OCI-LY1 (cell line): ENCODE measurements around the gene PDGFRA.

ENCODE experiments used
- H2AFZ ChIP-seq: fragments of 200-600 bp; sonication (generic), shearing (Covaris generic); 2 replicates; pipeline ENCODE4 v1.6.0; 2014; ENCODE audit warnings: antibody characterized with exemption, mild to moderate bottlenecking, low read length
- H3F3A ChIP-seq: fragments of 200-600 bp; sonication (generic), shearing (Covaris generic); 2 replicates; pipeline ENCODE4 v1.6.0; 2014; ENCODE audit warnings: mild to moderate bottlenecking, antibody characterized with exemption, low read length, moderate library complexity; ENCODE audit not compliant: insufficient read depth
- H3K27ac ChIP-seq: fragments of 200-600 bp; sonication (generic); 2 replicates; pipeline ENCODE4 v1.5.1; 2014; ENCODE audit warnings: low read length, mixed run types, mild to moderate bottlenecking, low read depth; ENCODE audit not compliant: poor library complexity, severe bottlenecking
- H3K27me3 ChIP-seq: fragments of 200-600 bp; sonication (generic); 2 replicates; pipeline ENCODE4 v1.6.0; 2014; ENCODE audit warnings: antibody characterized with exemption, mild to moderate bottlenecking, low read length, moderate library complexity; ENCODE audit not compliant: insufficient read depth
- H3K36me3 ChIP-seq: fragments of 200-600 bp; sonication (generic); 2 replicates; pipeline ENCODE4 v1.6.1; 2014; ENCODE audit warnings: mild to moderate bottlenecking, antibody characterized with exemption, low read length, moderate library complexity, mixed read lengths; ENCODE audit not compliant: insufficient read depth
- H3K4me1 ChIP-seq: fragments of 200-600 bp; sonication (generic); 2 replicates; pipeline ENCODE4 v1.5.1; 2014; ENCODE audit warnings: mild to moderate bottlenecking, low read length, moderate library complexity; ENCODE audit not compliant: insufficient read depth, severe bottlenecking
- H3K4me2 ChIP-seq: fragments of 200-600 bp; sonication (generic), shearing (Covaris generic); 2 replicates; pipeline ENCODE4 v1.6.1; 2014; ENCODE audit warnings: low read length
- H3K4me3 ChIP-seq: fragments of 200-600 bp; sonication (generic); 2 replicates; pipeline ENCODE4 v1.5.1; 2014; ENCODE audit warnings: low read length, low read depth, mild to moderate bottlenecking, mixed read lengths; ENCODE audit not compliant: poor library complexity, severe bottlenecking
- H3K79me2 ChIP-seq: fragments of 200-600 bp; shearing (Covaris generic); 2 replicates; pipeline ENCODE4 v1.6.1; 2016; ENCODE audit warnings: mixed run types, low read length, mixed read lengths; ENCODE audit not compliant: insufficient read depth
- H3K9ac ChIP-seq: fragments of 200-600 bp; sonication (generic), shearing (Covaris generic); 2 replicates; pipeline ENCODE4 v1.6.1; 2014; ENCODE audit warnings: mild to moderate bottlenecking, low read length, mixed read lengths
- H3K9me2 ChIP-seq: fragments of 200-600 bp; sonication (generic), shearing (Covaris generic); 2 replicates; pipeline ENCODE4 v1.6.1; 2014; ENCODE audit warnings: low read depth, mild to moderate bottlenecking, low read length, mixed read lengths
- H3K9me3 ChIP-seq: fragments of 200-600 bp; shearing (Covaris generic); 2 replicates; pipeline ENCODE4 v1.6.1; 2014; ENCODE audit warnings: low read length, mixed read lengths
- H4K20me1 ChIP-seq: fragments of 200-600 bp; sonication (generic), shearing (Covaris generic); 2 replicates; pipeline ENCODE4 v1.6.0; 2016; ENCODE audit warnings: mild to moderate bottlenecking, low read length; ENCODE audit not compliant: insufficient read depth
- CTCF ChIP-seq: fragments of 200-600 bp; sonication (generic), shearing (Covaris generic); IDR thresholded peaks from 2 replicates; pipeline ENCODE4 v1.5.1; 2017; ENCODE audit warnings: mild to moderate bottlenecking, antibody characterized with exemption, low read length, moderate library complexity, mixed read lengths
- EZH2 ChIP-seq: fragments of 200-600 bp; sonication (generic), shearing (Covaris generic); IDR thresholded peaks from 2 replicates; pipeline ENCODE4 v1.8.0; 2017; ENCODE audit warnings: borderline replicate concordance, mixed run types, mild to moderate bottlenecking, antibody characterized with exemption, low read length, moderate library complexity, mixed read lengths

The PDGFRA gene

GRCh38 chr4:54289316-54289715 lies 60.2 kb downstream of the PDGFRA start:
- Histone ChIP-seq H3K27me3 (no peaks in the 10 kb centered on the region; the same call in 1 of the 2 replicates), H3K4me1 (no peaks in the 10 kb centered on the region), H3K79me2 (no peaks in the 10 kb centered on the region), H3K9ac (no peak overlapping the region), H3F3A (no peaks in the 10 kb centered on the region), H3K4me2 (no peak overlapping the region), H3K4me3 (no peak overlapping the region), H3K9me3 (no peaks in the 10 kb centered on the region), H2AFZ (no peak overlapping the region), H3K27ac (no peak overlapping the region), H3K9me2 (no peaks in the 10 kb centered on the region), H4K20me1 (no peaks in the 10 kb centered on the region), H3K36me3 (no peaks in the 10 kb centered on the region)
- TF ChIP-seq CTCF (no peak), EZH2 (no peak)

- no peaks in the 10 kb centered on the region for H3F3A ChIP-seq
- H3K9me2 ChIP-seq: no peaks in the 10 kb centered on the region
- no peak overlapping the region for H3K27ac ChIP-seq
- H3K4me1 ChIP-seq: no peaks in the 10 kb centered on the region
- no peaks in the 10 kb centered on the region for H3K9me3 ChIP-seq
- no peaks in the 10 kb centered on the region for H4K20me1 ChIP-seq
- H2AFZ ChIP-seq: no peak overlapping the region
- H3K4me2 ChIP-seq: no peak overlapping the region
- H3K27me3 ChIP-seq: no peaks in the 10 kb centered on the region; the same call in 1 of the 2 replicates
- TF ChIP-seq EZH2: no peak
- TF ChIP-seq CTCF: no peak
- no peaks in the 10 kb centered on the region for H3K36me3 ChIP-seq
- no peak overlapping the region for H3K4me3 ChIP-seq
- H3K9ac ChIP-seq: no peak overlapping the region
- H3K79me2 ChIP-seq: no peaks in the 10 kb centered on the region
Observed at GRCh38 chr4:54290980-54291379, 61.9 kb downstream of the PDGFRA start.

- Histone ChIP-seq H3K27me3 (no peaks in the 10 kb centered on the region), H2AFZ (no peak overlapping the region), H3K27ac (no peak overlapping the region), H3K9ac (no peak overlapping the region), H3K79me2 (no peaks in the 10 kb centered on the region), H3K4me1 (no peaks in the 10 kb centered on the region), H3K9me3 (no peaks in the 10 kb centered on the region), H4K20me1 (no peaks in the 10 kb centered on the region), H3K4me3 (no peak overlapping the region), H3K9me2 (no peaks in the 10 kb centered on the region), H3K36me3 (no peaks in the 10 kb centered on the region), H3F3A (no peaks in the 10 kb centered on the region), H3K4me2 (no peak overlapping the region)
- TF ChIP-seq CTCF (no peak), EZH2 (no peak)
Observed at GRCh38 chr4:54296548-54297203, 67.6 kb downstream of the PDGFRA start.
